B cell (primary cell): Measurements from ENCODE around the gene CCDC152. TPM values are rescaled to one million over a fixed set of nuclear protein-coding genes. Genes with fewer than 3 reads are reported as not detected.

Experiments
- ATAC-seq: fragments of 200-7000 bp; cut with Tn5 transposase; one replicate; pipeline ENCODE4 v1.10.0; 2021; ENCODE audit warnings: low read depth, mild to moderate bottlenecking, moderate number of reproducible peaks, moderate library complexity
- CTCF ChIA-PET: fragments of 350-600 bp; sonication (Branson Sonifier 250); formaldehyde crosslinking; loops from one replicate; lab custom pipeline; 2021; ENCODE audit warnings: antibody characterized with exemption, inconsistent platforms; lab: Charles Lee
- POLR2A ChIA-PET: fragments of 350-600 bp; sonication (Branson Sonifier 250); formaldehyde crosslinking; loops from one replicate; lab custom pipeline; 2021; ENCODE audit warnings: antibody characterized with exemption; lab: Charles Lee
- DNase-seq: peaks from one replicate; pipeline ENCODE4 v3.0.0; 2013
- H2AFZ ChIP-seq: 2 replicates; pipeline ENCODE4 v1.6.1; 2012; ENCODE audit warnings: mild to moderate bottlenecking, low read depth, low read length; ENCODE audit not compliant: insufficient read depth, poor library complexity, severe bottlenecking
- H3K27ac ChIP-seq, 2 donors: 1 replicate in 1 of 2; 2 replicates in 1 of 2; pipeline ENCODE4 v1.5.1; 2012 to 2013; ENCODE audit warnings: low read length in 2 of 2, mild to moderate bottlenecking in 2 of 2, moderate library complexity in 1 of 2
- H3K27me3 ChIP-seq, 4 experiments: fragments of 200-600 bp in 1 of 4; sonication (generic) in 1 of 4; replicated peaks in 1 of 4; 1 replicate in 2 of 4; 2 replicates in 2 of 4; pipeline versions ENCODE4 v1.6.1 to v1.7.0; 2013 to 2016; ENCODE audit warnings: low read length in 3 of 4, mild to moderate bottlenecking in 2 of 4, mixed read lengths in 1 of 4, moderate library complexity in 1 of 4; ENCODE audit not compliant: insufficient read depth in 4 of 4, control insufficient read depth in 3 of 4; ENCODE audit errors: control extremely low read depth in 1 of 4
- H3K36me3 ChIP-seq, 2 experiments: replicated peaks in 1 of 2; 1 replicate in 1 of 2; 2 replicates in 1 of 2; pipeline versions ENCODE4 v1.6.1 to v1.7.1; 2013; ENCODE audit warnings: low read length in 1 of 2; ENCODE audit not compliant: insufficient read depth in 2 of 2, control insufficient read depth in 1 of 2; ENCODE audit errors: control extremely low read depth in 1 of 2, extremely low read depth in 1 of 2
- H3K4me1 ChIP-seq, 2 donors: fragments of 200-600 bp in 1 of 2; sonication (generic) in 1 of 2; 1 replicate in 1 of 2; 2 replicates in 1 of 2; pipeline versions ENCODE4 v1.5.1 to v1.6.1; 2013 to 2017; ENCODE audit warnings: low read length in 2 of 2; ENCODE audit not compliant: control insufficient read depth in 2 of 2, insufficient read depth in 2 of 2
- H3K4me2 ChIP-seq: replicated peaks from 2 replicates; pipeline ENCODE3; 2012; ENCODE audit warnings: mild to moderate bottlenecking, low read depth, low read length; ENCODE audit not compliant: poor library complexity, severe bottlenecking
- H3K4me3 ChIP-seq, 5 experiments: fragments of 200-600 bp in 1 of 5; sonication (generic) in 1 of 5; 1 replicate in 3 of 5; 2 replicates in 2 of 5; pipeline versions ENCODE4 v1.5.1 to v1.7.0; 2011 to 2016; ENCODE audit warnings: low read length in 4 of 5, mild to moderate bottlenecking in 4 of 5, low read depth in 2 of 5, control low read depth in 1 of 5, moderate library complexity in 1 of 5; ENCODE audit not compliant: insufficient read depth in 1 of 5; ENCODE audit errors: control extremely low read depth in 1 of 5, extremely low read depth in 1 of 5
- H3K79me2 ChIP-seq: fragments of 200-600 bp; sonication (generic); one replicate; pipeline ENCODE4 v1.6.0; 2016; ENCODE audit warnings: low read length; ENCODE audit not compliant: control insufficient read depth, insufficient read depth
- H3K9ac ChIP-seq: fragments of 200-600 bp; sonication (generic); 2 replicates; pipeline ENCODE4 v1.6.1; 2017; ENCODE audit warnings: mild to moderate bottlenecking, low read length, moderate library complexity
- H3K9me3 ChIP-seq, 3 donors: one replicate each; pipeline versions ENCODE4 v1.6.1 to v1.7.1; 2013; ENCODE audit warnings: low read length in 2 of 3; ENCODE audit not compliant: control insufficient read depth in 2 of 3, insufficient read depth in 1 of 3; ENCODE audit errors: control extremely low read depth in 1 of 3
- H4K20me1 ChIP-seq: 2 replicates; pipeline ENCODE4 v1.6.0; 2012; ENCODE audit warnings: mild to moderate bottlenecking, low read length; ENCODE audit not compliant: insufficient read depth, control insufficient read depth, poor library complexity, severe bottlenecking
- H3K27ac Mint-ChIP-seq: one replicate; pipeline ENCODE4 v1.8.0; 2021; ENCODE audit warnings: mixed read lengths
- H3K27me3 Mint-ChIP-seq: one replicate; pipeline ENCODE4 v1.8.0; 2021; ENCODE audit warnings: mixed read lengths
- H3K4me1 Mint-ChIP-seq: one replicate; pipeline ENCODE4 v1.8.0; 2021; ENCODE audit warnings: mixed read lengths
- H3K4me3 Mint-ChIP-seq: one replicate; pipeline ENCODE4 v1.8.0; 2021; ENCODE audit warnings: mixed read lengths
- H3K9me3 Mint-ChIP-seq: one replicate; pipeline ENCODE4 v1.8.0; 2022; ENCODE audit warnings: mixed read lengths; ENCODE audit not compliant: insufficient read depth
- EZH2 ChIP-seq: IDR thresholded peaks from 2 replicates; pipeline ENCODE4 v1.6.1; 2012; ENCODE audit warnings: borderline replicate concordance, low read depth, mild to moderate bottlenecking, moderate library complexity, low read length; ENCODE audit not compliant: insufficient read depth, poor library complexity, severe bottlenecking
- WGBS: methylation state at CpG from one replicate; pipeline ENCODE4 v1.1.5; 2013; ENCODE audit warnings: missing lambda C conversion rate; ENCODE audit not compliant: insufficient coverage; 5-methylcytosine and 5-hydroxymethylcytosine counted together
- intact Hi-C: fragments of 100-400 bp; cut with micrococcal nuclease; formaldehyde crosslinking; loops from one replicate; pipeline ENCODE4 v1.10.0; 2022
- polyA plus RNA-seq: library from polyadenylated mRNA; depleted of rRNA; stranded (reverse); fragments of >200 nt; gene quantifications from 2 replicates; pipeline ENCODE4 v1.2.3, GENCODE V29; 2012
- total RNA-seq, 2 donors: library from RNA; stranded (reverse); fragments of 120-200 nt in 1 of 2; gene quantifications; 1 replicate in 1 of 2; 2 replicates in 1 of 2; pipeline versions ENCODE4 v1.2.3 to v1.2.4, GENCODE V29; 2013 to 2022
- TF ChIP-seq, protein P1 (sequence below): fragments of 200-600 bp; IDR thresholded peaks from one replicate; pipeline ENCODE4 v1.8.0; 2022; ENCODE audit warnings: antibody characterized with exemption, mild to moderate bottlenecking

CCDC152 gene
- total and polyA plus RNA-seq, 2 donors (not counting 1 experiment from before 2014, with no cell fraction given): 1.0 to 4.8 TPM

DNA sequence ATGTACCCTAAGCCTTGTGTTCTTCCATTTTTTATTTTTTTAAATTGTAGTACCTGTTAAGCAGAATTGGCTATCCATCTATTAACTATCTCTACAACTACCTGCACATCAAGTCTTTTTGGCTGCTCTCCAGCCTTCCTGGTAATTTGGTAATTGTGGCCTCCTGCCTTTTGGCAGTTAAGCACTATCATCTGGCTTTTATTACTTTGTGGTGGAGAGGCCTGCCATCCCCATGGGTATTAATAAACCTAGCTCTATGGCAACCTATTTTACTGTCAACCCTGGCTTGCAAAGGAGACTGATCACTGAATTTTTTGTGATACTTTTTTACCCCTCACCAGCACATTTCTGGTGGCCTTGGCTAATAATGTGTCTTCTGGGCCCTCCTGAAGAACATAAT lies 34.5 kb downstream of the CCDC152 start:
- no peak for DNase-seq
- Histone ChIP-seq H3K4me1 (no peaks in the 10 kb centered on the region), H3K27ac (no peak overlapping the region), H4K20me1 (no peaks in the 10 kb centered on the region), H3K36me3 (no peaks in the 10 kb centered on the region), H3K9ac (no peak overlapping the region), H2AFZ (no peak overlapping the region), H3K4me3 (no peak overlapping the region), H3K79me2 (no peaks in the 10 kb centered on the region), H3K4me2 (no peak overlapping the region), H3K27me3 (no peaks in the 10 kb centered on the region), H3K9me3 (peaks cover 2 to 23% (median 15%) of the 10 kb centered on the region in 3 donors)
- ChIA-PET CTCF (no interaction called here), POLR2A (no interaction called here)
- no peaks in the 10 kb centered on the region for H3K27me3 Mint-ChIP-seq
- H3K4me3 Mint-ChIP-seq: no peak overlapping the region
- ATAC-seq: no peak
- H3K9me3 Mint-ChIP-seq: peaks cover 7% of the 10 kb centered on the region
- intact Hi-C loops: no loop called here
- no peak overlapping the region for H3K27ac Mint-ChIP-seq
- TF ChIP-seq EZH2: no peak
- TF ChIP-seq, protein P1, sequence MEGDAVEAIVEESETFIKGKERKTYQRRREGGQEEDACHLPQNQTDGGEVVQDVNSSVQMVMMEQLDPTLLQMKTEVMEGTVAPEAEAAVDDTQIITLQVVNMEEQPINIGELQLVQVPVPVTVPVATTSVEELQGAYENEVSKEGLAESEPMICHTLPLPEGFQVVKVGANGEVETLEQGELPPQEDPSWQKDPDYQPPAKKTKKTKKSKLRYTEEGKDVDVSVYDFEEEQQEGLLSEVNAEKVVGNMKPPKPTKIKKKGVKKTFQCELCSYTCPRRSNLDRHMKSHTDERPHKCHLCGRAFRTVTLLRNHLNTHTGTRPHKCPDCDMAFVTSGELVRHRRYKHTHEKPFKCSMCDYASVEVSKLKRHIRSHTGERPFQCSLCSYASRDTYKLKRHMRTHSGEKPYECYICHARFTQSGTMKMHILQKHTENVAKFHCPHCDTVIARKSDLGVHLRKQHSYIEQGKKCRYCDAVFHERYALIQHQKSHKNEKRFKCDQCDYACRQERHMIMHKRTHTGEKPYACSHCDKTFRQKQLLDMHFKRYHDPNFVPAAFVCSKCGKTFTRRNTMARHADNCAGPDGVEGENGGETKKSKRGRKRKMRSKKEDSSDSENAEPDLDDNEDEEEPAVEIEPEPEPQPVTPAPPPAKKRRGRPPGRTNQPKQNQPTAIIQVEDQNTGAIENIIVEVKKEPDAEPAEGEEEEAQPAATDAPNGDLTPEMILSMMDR: no peak
- no peaks in the 10 kb centered on the region for H3K4me1 Mint-ChIP-seq

DNA sequence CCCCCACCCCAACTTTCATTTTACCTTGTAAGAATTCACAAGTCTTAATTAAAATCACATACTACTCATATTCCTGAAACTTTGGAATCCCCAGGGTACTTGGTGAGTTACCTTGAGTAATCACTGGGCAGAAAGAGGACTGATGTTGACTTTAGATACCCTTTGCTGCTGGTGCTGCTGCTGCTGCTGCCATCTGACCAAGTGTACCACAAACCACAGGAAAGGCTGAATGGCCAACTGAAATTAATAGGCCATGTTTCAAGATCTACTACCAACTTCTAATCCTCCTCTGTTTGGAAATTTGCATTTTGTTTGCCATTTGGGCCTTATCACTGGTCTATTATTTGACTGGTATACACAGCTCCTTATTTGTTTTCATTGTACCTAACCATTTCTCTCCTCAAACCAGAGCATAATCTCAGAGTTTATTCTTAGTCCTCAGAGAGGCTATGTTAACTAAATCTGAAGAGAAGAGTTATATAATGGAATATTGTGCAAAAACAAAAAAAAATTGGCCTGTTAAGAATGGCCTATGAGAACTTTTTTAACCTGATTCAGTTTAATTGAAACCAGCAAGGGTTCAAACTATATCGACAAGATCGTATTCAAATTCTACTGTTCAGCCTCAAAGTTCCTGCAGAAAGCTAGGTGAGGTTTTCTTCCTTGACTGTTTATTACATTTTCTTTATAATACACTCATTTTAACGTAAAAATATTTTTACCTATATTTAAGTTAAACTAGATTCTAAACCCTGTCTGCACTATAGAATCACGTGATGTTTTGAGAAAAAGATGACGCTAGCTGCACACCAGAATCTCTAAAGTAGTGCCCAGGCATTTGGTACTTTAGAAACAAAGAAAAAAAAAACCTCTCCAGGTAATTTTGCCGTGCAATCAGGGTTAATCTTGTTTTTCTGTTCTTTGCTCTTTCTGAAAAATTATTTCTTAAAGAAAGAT lies 41.9 kb downstream of the CCDC152 start:
- Histone ChIP-seq H3K27me3 (no peaks in the 10 kb centered on the region), H3K4me1 (no peaks in the 10 kb centered on the region), H3K9me3 (peaks cover 0 to 2% (median 0%) of the 10 kb centered on the region in 3 donors), H3K79me2 (no peaks in the 10 kb centered on the region), H4K20me1 (no peaks in the 10 kb centered on the region), H3K4me2 (no peak overlapping the region), H3K27ac (no peak overlapping the region), H3K36me3 (no peaks in the 10 kb centered on the region), H3K4me3 (no peak overlapping the region), H2AFZ (no peak overlapping the region), H3K9ac (no peak overlapping the region)
- WGBS: no CpG with 5 or more reads among the region's 6 CpGs
- intact Hi-C loops: no loop called here
- Mint-ChIP-seq H3K27ac (no peak overlapping the region), H3K4me3 (no peak overlapping the region), H3K4me1 (no peaks in the 10 kb centered on the region), H3K9me3 (no peaks in the 10 kb centered on the region), H3K27me3 (no peaks in the 10 kb centered on the region)
- DNase-seq: no peak
- no peak for ATAC-seq
- TF ChIP-seq EZH2: no peak
- TF ChIP-seq, protein P1: no peak
- ChIA-PET CTCF (no interaction called here), POLR2A (no interaction called here)
